WERI-Rb-1 (cell line): ENCODE data around the gene TMF1.

ENCODE experiments used
- DNase-seq: peaks from one replicate; pipeline ENCODE4 v3.0.0-alpha.2; 2020
- H3K27ac ChIP-seq: fragments of 250-450 bp; sonication (Bioruptor Pico); 2 replicates; pipeline ENCODE4 v1.5.1; 2020; ENCODE audit warnings: mild to moderate bottlenecking, moderate library complexity
- H3K27me3 ChIP-seq: fragments of 250-450 bp; sonication (Bioruptor Pico); 2 replicates; pipeline ENCODE4 v1.5.1; 2021; ENCODE audit warnings: mild to moderate bottlenecking, low read depth, moderate library complexity; ENCODE audit not compliant: insufficient read depth, severe bottlenecking
- H3K36me3 ChIP-seq: fragments of 250-450 bp; sonication (Bioruptor Pico); 2 replicates; pipeline ENCODE4 v1.5.1; 2020; ENCODE audit warnings: mild to moderate bottlenecking, moderate library complexity
- H3K4me3 ChIP-seq: 2 replicates; pipeline ENCODE4 v1.5.1; 2011; ENCODE audit warnings: low read depth, mild to moderate bottlenecking, control low read depth, low read length
- H3K9me3 ChIP-seq: fragments of 250-450 bp; sonication (Bioruptor Pico); 2 replicates; pipeline ENCODE4 v1.5.1; 2021; ENCODE audit warnings: mild to moderate bottlenecking, moderate library complexity; ENCODE audit not compliant: severe bottlenecking
- CTCF ChIP-seq: IDR thresholded peaks from 2 replicates; pipeline ENCODE4 v1.5.1; 2011; ENCODE audit warnings: low read depth, mild to moderate bottlenecking, control low read depth, inconsistent platforms, low read length

TMF1 gene

GRCh38 chr3:69009559-69010410, 42.3 kb downstream of the TMF1 start:
- no peak overlapping the region for H3K4me3 ChIP-seq
- no peak for TF ChIP-seq CTCF
- no peaks in the 10 kb centered on the region for H3K9me3 ChIP-seq
- H3K27ac ChIP-seq = no peak overlapping the region
- no peaks in the 10 kb centered on the region for H3K27me3 ChIP-seq
- H3K36me3 ChIP-seq = peaks cover 20% of the 10 kb centered on the region
- DNase-seq = no peak

- Histone ChIP-seq H3K27ac (no peak overlapping the region), H3K27me3 (no peaks in the 10 kb centered on the region), H3K36me3 (peaks cover 20% of the 10 kb centered on the region), H3K4me3 (no peak overlapping the region), H3K9me3 (no peaks in the 10 kb centered on the region)
- TF ChIP-seq CTCF = no peak
- no peak for DNase-seq
Measured at GRCh38 chr3:69008980-69009379, 43.2 kb downstream of the TMF1 start.

- Histone ChIP-seq H3K36me3 (peaks cover 30% of the 10 kb centered on the region), H3K27me3 (no peaks in the 10 kb centered on the region)
- no peak for TF ChIP-seq CTCF
Measured at GRCh38 chr3:69005791-69006482, 46.2 kb downstream of the TMF1 start.

GRCh38 chr3:69005071-69005790, 46.9 kb downstream of the TMF1 start:
- H3K9me3 ChIP-seq = no peaks in the 10 kb centered on the region
- H3K36me3 ChIP-seq = peaks cover 30% of the 10 kb centered on the region
- no peak overlapping the region for H3K27ac ChIP-seq
- H3K4me3 ChIP-seq = no peak overlapping the region
- no peak for TF ChIP-seq CTCF
- no peak for DNase-seq
- no peaks in the 10 kb centered on the region for H3K27me3 ChIP-seq

More at GRCh38 chr3:69005791-69006482, 46.2 kb downstream of the TMF1 start:
- DNase-seq = no peak
- Histone ChIP-seq H3K27ac (no peak overlapping the region), H3K4me3 (no peak overlapping the region), H3K9me3 (no peaks in the 10 kb centered on the region)

GRCh38 chr3:69004138-69004537, 48.0 kb downstream of the TMF1 start:
- Histone ChIP-seq H3K9me3 (no peaks in the 10 kb centered on the region), H3K27ac (no peak overlapping the region), H3K27me3 (no peaks in the 10 kb centered on the region), H3K4me3 (no peak overlapping the region), H3K36me3 (peaks cover 26% of the 10 kb centered on the region)
- DNase-seq = no peak
- no peak for TF ChIP-seq CTCF
